GM12864 (cell line): Measurements from ENCODE around the gene SLC24A3.

Experiments used
- DNase-seq: peaks from one replicate; pipeline ENCODE4 v3.0.0-alpha.2; 2011; ENCODE audit warnings: low read depth
- H3K4me3 ChIP-seq: 2 replicates; pipeline ENCODE4 v1.5.1; 2011; ENCODE audit warnings: mild to moderate bottlenecking, low read depth, low read length, control low read depth
- CTCF ChIP-seq: IDR thresholded peaks from 2 replicates; pipeline ENCODE4 v1.5.1; 2011; ENCODE audit warnings: low read depth, mild to moderate bottlenecking, moderate library complexity, low read length, control low read depth, inconsistent platforms; ENCODE audit errors: missing control alignments

The SLC24A3 gene

GRCh38 chr20:19320005-19320404 lies 107.6 kb downstream of the SLC24A3 start:
- no peak for TF ChIP-seq CTCF
- H3K4me3 ChIP-seq = no peak overlapping the region

GRCh38 chr20:19321176-19321575 lies 108.7 kb downstream of the SLC24A3 start:
- no peak overlapping the region for H3K4me3 ChIP-seq
- no peak for TF ChIP-seq CTCF
- DNase-seq = no peak

More at GRCh38 chr20:19320005-19320404, 107.6 kb downstream of the SLC24A3 start:
- DNase-seq = no peak

GRCh38 chr20:19322061-19322985 lies 109.9 kb downstream of the SLC24A3 start:
- no peak for TF ChIP-seq CTCF
- DNase-seq = no peak
- H3K4me3 ChIP-seq = no peak overlapping the region

GRCh38 chr20:19327401-19327800 lies 115.0 kb downstream of the SLC24A3 start:
- no peak overlapping the region for H3K4me3 ChIP-seq
- no peak for DNase-seq
- no peak for TF ChIP-seq CTCF

- no peak overlapping the region for H3K4me3 ChIP-seq
- TF ChIP-seq CTCF = no peak
- no peak for DNase-seq
These were observed 116.2 kb downstream of the SLC24A3 start for GRCh38 chr20:19328676-19329075.

GRCh38 chr20:19330038-19330437 lies 117.6 kb downstream of the SLC24A3 start:
- no peak for DNase-seq
- TF ChIP-seq CTCF = no peak

GRCh38 chr20:19330731-19331130 lies 118.3 kb downstream of the SLC24A3 start:
- DNase-seq = no peak
- H3K4me3 ChIP-seq = no peak overlapping the region
- TF ChIP-seq CTCF = no peak

More at GRCh38 chr20:19330038-19330437, 117.6 kb downstream of the SLC24A3 start:
- no peak overlapping the region for H3K4me3 ChIP-seq
